Inflammatory macrophage treated with lipopolysaccharide for 4 hours (primary cell): ENCODE measurements around the gene FANCE.
"Not testable (repeated sequence)": the region's sequence is repeated elsewhere in the genome, so short reads cannot be mapped to it uniquely, and the experiment has no call there.

ENCODE experiments used
- DNase-seq: peaks from one replicate; pipeline ENCODE4 v3.0.0-alpha.2; 2020

FANCE gene

DNA sequence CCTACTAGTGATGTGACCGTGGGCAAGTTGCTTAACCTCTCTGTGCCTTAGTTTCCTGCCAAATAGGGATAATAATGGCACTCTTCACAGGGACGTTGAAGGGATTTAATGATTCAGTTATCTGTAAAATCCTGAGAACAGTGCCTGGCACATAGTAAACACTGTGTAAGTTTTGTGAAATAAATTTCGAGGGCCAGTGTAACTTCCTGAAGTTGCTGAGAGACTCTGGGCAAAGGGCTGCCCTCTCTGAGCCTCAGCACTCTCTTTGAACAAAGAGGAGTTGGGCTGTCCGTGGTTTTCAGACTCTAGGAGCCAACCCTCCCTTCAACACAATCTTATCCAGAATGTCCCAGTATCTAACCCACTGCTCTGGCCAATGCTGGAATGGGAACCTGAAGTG is 47.2 kb downstream of the FANCE start:
- DNase-seq = no peak

DNA sequence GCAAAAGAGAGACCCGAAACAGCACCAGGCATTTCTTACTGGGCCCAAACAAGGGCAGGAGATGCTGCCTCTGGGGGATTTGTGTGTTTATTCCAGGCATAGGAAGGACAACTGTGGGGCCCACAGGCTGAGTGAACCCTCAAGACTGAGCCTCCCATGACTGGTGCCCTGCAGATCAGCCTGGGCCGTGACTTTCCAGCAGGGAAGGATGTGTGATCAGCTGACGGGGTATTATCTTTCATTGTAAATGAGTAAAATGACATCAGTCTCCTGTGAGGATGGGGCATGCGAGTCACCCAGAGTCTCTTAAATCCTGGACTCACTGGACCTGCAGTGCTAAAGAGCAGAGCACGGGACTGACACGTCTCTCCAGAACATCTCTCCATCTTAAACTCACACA is 48.6 kb downstream of the FANCE start:
- DNase-seq = peak; percentile 18

DNA sequence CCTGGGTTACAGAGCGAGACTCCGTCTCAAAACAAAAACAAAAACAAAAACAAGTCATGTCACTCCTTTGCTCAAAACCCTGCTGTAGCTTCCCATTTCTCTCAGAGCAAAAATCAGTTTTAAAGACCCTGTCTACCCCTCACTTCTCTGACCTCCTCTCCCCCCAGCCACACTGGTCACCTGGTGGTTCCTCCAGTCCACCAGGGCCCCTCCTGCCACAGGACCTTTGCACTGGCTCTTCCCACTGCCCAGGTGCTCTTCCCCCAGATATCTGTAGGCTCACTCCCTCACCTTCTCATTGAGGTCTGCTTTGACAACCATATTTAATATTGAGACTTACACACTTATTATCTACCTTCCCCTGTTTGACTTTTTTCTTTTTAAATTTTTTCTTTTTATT is 49.6 kb downstream of the FANCE start:
- DNase-seq = no peak

DNA sequence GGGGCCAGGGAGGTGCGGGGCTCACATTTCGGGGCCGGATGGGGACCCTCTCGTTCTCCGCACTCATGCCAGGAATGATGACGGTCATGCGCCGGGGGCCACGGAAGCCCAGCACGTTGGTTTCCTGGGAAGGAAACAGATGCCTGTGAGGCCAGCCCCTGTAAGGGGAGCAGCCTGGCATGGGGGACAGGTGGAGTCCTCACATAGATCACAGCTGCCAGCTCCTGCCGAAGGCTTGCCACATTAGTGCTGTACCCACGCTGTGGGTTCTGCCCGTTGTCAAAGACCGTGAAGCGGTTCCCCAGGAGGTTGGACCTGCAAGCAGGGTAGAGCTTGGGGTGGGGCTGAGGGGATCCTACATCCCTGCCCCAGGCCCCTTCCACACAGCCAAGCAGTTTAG is 51.4 kb downstream of the FANCE start:
- DNase-seq = no peak

DNA sequence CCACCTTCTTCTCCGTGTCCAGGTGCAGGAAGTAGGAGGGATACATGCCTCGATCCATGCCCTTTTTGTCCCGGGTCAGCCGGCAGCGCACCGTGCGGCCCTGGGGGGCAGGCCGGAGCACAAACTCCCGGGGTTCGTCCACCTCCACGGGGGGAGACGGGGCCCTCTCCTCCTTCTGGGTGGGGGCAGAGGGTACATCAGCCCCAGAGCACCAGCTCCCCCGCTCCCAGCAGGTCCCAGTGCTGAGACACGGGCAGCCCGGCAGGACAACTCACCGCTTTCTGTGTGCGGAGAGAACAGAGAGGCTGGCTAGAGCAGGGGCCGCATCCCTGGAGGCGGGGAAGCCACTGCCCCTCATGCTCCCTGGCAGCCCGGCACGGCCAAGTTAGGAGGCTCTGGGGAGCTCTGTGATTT is 53.9 kb downstream of the FANCE start:
- DNase-seq = no peak

DNA sequence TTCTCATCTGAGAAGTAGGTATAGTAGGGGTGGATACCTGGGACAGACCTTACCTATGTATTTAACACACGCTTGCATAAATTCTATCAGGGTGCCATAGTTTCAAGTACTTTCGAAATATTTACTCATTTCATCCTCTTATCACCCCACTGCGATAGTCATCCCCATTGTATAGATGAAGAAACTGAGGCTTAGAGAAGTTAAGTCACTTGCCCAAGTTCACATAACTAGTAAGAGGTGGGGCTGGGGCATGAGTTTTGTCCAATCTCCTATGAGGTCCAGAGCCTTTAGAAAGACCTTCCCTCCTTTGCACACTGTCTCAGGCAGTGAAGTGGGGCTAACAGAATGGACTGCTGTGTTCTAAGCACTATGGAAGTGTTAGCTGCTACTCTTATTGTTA is 54.4 kb downstream of the FANCE start:
- no peak for DNase-seq

DNA sequence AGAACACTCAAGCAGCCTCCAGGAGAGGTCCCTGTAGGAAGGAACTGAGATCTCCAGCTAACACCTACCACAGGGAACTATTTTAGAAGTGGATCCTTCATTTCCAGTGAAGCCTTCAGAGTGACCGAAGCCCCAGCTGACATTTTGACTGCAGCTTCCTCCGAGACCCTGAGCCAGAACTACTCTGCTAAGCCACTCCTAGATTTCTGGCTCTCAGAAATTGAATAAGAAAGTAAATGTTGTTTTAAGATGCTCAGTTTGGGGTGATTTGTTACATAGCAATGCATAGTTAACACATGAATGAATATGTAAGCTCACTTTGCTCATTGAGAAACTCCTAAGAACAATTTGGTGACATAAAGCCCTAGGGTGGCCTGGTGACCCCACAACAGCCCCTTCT is 55.1 kb downstream of the FANCE start:
- no peak for DNase-seq

DNA sequence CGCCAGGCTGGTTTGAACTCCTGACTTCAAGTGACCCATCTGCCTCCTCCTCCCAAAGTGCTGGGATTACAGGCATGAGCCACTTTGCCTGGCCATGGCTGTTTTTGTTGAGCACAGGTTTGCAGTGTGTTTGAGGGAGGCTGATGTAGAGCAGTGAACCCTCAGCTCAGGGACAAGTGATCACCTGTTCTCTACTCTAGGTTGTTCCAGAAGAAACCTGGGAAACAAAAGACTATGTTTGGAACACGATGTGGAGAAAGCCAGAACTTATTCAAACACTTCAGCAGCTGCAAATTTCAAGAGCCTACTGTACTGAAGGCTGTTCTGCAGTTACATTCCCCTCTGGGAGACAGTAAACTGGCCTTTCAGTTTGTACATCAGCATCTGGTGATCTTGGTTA is 55.9 kb downstream of the FANCE start:
- DNase-seq = no peak

DNA sequence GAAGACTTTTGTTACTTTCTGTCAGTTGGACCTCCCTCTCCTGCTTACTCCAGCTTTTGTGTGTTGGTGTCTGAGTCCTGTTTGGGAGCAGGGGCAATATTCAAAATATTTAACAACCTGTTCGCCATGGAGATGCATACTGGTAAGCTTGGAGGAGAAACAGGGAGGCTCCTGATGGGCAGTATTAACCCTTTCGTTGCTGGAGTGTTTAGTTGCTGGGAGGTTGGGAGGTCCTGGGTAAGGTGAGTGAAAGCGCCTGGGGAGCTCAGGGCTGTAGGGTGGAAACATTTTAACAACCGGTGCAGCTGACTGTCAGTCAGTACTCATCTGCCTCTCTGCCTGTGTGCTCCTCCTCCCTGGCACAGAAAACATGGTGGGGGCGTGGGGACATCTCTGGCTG is 56.4 kb downstream of the FANCE start:
- DNase-seq = no peak

DNA sequence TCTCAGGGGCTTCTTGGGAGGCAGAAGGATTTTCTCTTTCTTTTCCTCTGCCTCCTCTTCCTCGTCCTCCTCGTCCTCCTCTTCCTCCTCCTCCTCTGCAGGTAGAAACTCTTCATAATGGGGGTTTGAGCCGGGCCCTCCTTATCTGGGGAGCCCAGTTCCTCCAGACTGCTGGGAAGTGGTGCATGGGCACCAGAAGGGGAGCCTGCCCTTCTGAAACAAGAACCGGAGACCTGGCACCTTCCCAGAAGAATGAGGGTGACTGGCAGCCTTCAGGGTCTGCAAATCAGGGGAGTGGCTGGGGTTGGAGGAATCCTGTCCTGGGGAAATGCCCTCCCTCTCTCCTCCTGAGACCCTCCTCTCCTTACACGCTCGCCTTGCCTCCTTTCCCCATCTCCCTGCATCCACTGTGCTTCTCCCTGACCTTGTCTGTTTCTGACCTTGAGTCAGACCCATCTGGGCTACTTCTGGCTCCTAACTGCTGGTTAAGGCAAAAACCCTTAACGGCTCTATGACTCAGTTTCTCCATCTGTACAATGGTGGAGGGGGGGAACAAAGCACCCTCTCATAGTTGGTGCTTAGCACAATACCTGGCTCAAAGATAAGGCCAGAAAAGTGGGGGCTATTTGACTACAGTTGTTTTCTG is 58.9 kb downstream of the FANCE start:
- DNase-seq = no peak

DNA sequence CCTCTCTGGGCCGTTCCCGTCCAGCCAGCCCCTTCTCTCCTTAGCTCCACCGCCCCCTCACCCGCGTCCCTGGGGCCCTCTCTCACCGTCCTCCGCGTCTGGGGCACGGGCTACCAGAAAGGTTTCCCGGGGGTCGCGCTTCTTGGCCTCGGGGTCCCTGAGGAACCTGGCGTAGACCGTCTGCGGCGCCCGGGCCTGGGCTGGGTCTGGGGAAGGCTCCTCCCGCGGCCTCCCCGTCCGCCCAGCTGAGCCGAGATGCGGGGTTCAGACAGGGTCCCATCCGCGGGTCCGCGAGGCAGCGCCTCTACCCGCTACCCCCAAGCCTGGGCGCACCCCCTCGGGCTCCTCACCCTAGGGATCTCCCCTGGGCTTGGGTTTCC is 59.4 kb downstream of the FANCE start:
- DNase-seq = no peak

DNA sequence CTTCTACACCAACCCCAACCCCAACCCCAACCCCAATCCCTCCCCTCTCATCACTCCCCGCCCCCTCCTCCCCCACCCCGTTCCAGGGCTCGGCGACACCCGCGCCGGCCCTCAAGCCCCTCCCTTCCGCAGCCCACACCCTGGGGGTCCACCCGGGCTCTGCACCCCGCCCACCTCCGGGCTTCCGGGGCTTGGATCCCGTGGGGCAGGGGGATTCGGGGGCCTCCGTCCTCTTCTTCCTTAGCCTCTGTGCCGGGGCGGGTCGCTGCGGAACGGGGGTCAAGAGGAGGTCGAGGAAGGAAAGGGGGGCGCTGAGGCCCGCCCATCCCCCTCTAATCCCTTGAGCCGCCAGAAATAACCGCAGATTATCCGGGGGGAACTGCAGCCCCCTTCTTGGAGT is 59.9 kb downstream of the FANCE start:
- DNase-seq = no peak

DNA sequence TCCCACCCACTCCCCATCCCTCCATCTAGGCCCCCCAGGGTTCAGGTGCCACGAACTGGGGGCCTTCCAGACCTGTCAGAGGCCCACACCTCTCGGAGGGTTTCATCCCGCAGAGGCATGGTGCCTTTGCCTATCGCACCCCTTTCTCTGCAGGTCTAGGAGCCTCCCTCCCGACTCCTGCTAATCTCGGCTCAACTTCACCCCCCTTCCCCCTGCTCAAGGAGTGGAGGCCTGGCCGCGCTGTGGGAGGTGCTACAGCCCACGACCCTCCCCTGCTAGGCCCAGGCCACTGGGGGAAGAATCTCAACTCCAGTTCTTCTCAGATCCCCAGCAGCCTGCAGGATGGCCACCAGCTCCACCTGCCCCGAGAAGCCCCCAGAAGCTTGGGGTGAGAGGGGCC is 60.6 kb downstream of the FANCE start, which contains the start of gene TULP1:
TULP1 (minus strand) TSS at position 157 of the 400 bp plus-strand sequence; CDS start at position 119, 38 bp downstream.
- DNase-seq = no peak

DNA sequence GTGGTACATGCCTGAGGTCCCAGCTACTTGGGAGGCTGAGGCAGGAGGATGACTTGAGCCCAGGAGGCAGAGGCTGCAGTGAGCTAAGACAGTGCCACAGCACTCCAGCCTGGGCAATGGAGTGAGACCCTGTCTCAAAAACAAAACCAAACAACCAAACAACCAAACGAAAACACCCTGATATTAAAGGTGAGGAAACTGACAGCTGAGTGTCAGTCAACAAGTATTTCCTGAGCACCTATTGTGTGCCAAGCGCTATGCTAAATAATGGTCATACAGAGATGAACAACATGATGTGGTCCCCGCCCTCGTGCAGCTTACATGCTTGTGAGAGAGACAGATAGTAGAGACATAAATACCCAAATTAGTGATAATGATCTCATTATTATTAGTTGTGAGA is 62.4 kb downstream of the FANCE start:
- no peak for DNase-seq

DNA sequence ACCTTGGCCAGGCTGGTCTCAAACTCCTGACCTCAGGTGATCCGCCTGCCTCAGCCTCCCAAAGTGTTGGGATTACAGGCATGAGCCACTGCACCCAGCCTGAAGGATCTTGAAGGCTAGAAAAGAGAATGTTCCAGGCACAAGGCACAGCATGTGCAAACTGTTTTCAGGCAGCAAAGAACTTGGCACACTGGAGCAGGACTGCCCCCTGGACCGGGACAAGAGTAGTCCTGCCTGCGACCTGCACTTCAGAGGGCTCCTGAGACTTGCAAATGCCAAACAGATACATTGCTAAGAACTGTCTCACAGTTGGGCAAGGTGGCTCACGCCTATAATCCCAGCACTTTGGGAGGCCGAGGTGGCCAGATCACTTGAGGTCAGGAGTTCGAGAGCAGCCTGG is 63.8 kb downstream of the FANCE start:
- not testable (repeated sequence) for DNase-seq
